Psoas muscle (tissue), 8 donors: ENCODE data around the gene ASTL. TPM values are rescaled to one million over a fixed set of nuclear protein-coding genes. Genes with fewer than 3 reads are reported as not detected.

ENCODE experiments used
- ATAC-seq, 4 donors: fragments of 200-7000 bp; cut with Tn5 transposase; one replicate each; pipeline ENCODE4 v1.9.1; 2020; ENCODE audit warnings: moderate library complexity in 3 of 4, mild to moderate bottlenecking in 2 of 4
- DNase-seq, 2 donors: peaks; one replicate each; pipeline ENCODE4 v3.0.0-alpha.2; 2020
- H3K27ac ChIP-seq: fragments of 200-600 bp; one replicate; pipeline ENCODE4 v1.8.0; 2022
- H3K27me3 ChIP-seq, 3 donors: fragments of 200-600 bp in 1 of 3; one replicate each; pipeline versions ENCODE4 v1.6.1 to v1.8.0; 2013 to 2022; ENCODE audit warnings: low read length in 2 of 3, mild to moderate bottlenecking in 2 of 3, moderate library complexity in 1 of 3; ENCODE audit not compliant: insufficient read depth in 3 of 3
- H3K36me3 ChIP-seq, 2 donors: fragments of 200-600 bp in 1 of 2; one replicate each; pipeline versions ENCODE4 v1.6.1 to v1.8.0; 2013 to 2022; ENCODE audit warnings: low read depth in 1 of 2, mild to moderate bottlenecking in 1 of 2, moderate library complexity in 1 of 2; ENCODE audit not compliant: insufficient read depth in 1 of 2
- H3K4me1 ChIP-seq: fragments of 200-600 bp; one replicate; pipeline ENCODE4 v1.8.0; 2022
- H3K4me3 ChIP-seq: fragments of 200-600 bp; one replicate; pipeline ENCODE4 v1.8.0; 2022; ENCODE audit warnings: mild to moderate bottlenecking
- H3K9me3 ChIP-seq: fragments of 200-600 bp; one replicate; pipeline ENCODE4 v1.8.0; 2022
- CTCF ChIP-seq: fragments of 200-600 bp; IDR thresholded peaks from one replicate; pipeline ENCODE4 v1.8.0; 2022; ENCODE audit warnings: antibody characterized with exemption
- WGBS, 3 donors: extraction: QIAGEN DNeasy Blood & Tissue Kit; methylation state at CpG; one replicate each; pipeline versions ENCODE4 v1.1.6 to v1.1.7; 2013; 5-methylcytosine and 5-hydroxymethylcytosine counted together
- intact Hi-C, 2 donors: fragments of 100-400 bp; cut with DNase I; formaldehyde crosslinking; loops; one replicate each; pipeline versions ENCODE4 v1.11.0 to v1.14.2; 2022
- polyA plus RNA-seq, 3 donors: library from polyadenylated mRNA; stranded (reverse); fragments of 200-250 nt; gene quantifications; one replicate each; pipeline ENCODE4 v1.2.3, GENCODE V29; 2013
- total RNA-seq, 4 donors: library from RNA; stranded (reverse); fragmentation: NEBNext Ultra II Directional in 2 of 4; extraction: Animal tissue kit (Norgen Biotek cat#: 25700) in 2 of 4; gene quantifications; one replicate each; pipeline versions ENCODE4 v1.2.1 to v1.2.4, GENCODE V29; 2021 to 2023
- donor health status: healthy with polysubstance abuse.
- donor health status: DM: no; HTN: no; CAD: no; lungs with moderate emphysema.
- donor health status: Bipolar disorder and iron deficiency.
- donor health status: healthy.
- donor health status: DM: yes; HTN: yes; CAD: no.
- donor health status: DM: no; HTN: no; CAD: no.
- donor health status: DM: no; HTN: no; CAD: no.
- donor health status: DM: yes; HTN: yes; CAD: no.

Gene ASTL
- total and polyA plus RNA-seq, 7 donors: 0.03 TPM; not detected in 6

DNA sequence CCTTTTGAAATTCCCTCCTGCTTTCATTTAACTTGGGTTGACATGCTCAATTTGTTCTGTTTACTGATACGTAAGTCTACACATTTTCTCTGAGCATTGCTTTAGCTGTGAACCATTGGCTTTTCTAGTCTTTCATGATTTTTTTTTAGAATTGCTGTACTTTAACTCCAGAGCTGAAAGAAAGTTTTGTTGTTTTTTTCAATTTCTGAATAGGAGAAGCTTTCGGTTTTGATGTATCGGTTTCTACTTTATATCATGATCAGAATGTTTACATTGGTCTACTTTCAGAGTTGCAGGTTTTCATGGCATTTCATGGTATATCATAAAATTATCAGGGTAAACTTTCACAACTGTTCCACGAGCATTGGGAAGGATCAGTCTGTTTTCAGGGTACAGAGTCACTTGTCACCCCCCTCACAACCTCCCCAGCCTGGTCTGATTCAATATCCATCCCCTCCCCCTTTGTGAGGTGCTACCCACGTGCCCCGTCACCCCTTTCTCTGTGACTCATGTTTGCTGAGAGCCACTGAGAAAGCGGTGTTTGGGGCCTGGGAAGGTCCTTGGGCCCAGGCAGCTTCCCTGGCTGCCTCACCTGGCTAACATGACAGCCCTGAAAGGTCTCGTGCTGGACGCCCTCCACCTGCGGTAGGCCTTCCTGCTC is 7.0 kb downstream of the ASTL start:
- no peak for TF ChIP-seq CTCF
- ATAC-seq (no peak), DNase-seq (no peak)
- Histone ChIP-seq H3K36me3 (no peaks in the 10 kb centered on the region), H3K4me3 (no peak overlapping the region), H3K27ac (no peak overlapping the region), H3K4me1 (no peaks in the 10 kb centered on the region), H3K9me3 (no peaks in the 10 kb centered on the region), H3K27me3 (no peaks in the 10 kb centered on the region)
- 86 to 87% (median 86%) methylated on average over 10 of the region's 10 CpGs for WGBS, 3 donors
- intact Hi-C loops: no loop called here

DNA sequence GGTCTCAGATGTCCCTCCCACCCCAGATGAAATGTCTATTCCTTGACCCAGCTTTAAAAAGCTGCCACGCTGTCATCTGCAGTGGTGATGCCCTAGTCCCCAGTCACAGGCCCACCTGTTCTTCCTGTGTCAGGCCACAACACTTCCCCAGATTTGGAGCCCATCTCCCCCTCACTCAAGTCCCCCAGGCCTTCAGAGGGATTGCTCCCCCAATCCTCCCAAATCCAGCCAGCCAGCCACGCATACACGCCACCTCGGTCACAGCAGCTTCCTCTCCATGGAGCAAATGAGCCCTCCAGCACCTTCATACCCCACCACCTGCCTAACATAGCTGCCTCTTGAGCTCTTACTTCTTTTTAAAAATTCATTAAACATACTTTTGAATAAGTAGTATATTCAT is 7.8 kb downstream of the ASTL start:
- no peaks in the 10 kb centered on the region for H3K27me3 ChIP-seq

GRCh38 chr2:96129528-96130120 is 8.7 kb downstream of the ASTL start:
- intact Hi-C loops: loop anchor here in 1 of 2 donors (10.0 kb wide), 1 partner anchor 125 kb away; no protein-coding TSS in a partner anchor
- no peaks in the 10 kb centered on the region for H3K9me3 ChIP-seq
- no peak for TF ChIP-seq CTCF
- 84 to 87% (median 85%) methylated on average over 16 of the region's 16 CpGs for WGBS, 3 donors
- H3K27me3 ChIP-seq: no peaks in the 10 kb centered on the region
- H3K36me3 ChIP-seq: no peaks in the 10 kb centered on the region
- DNase-seq (no peak), ATAC-seq (no peak)
- no peak overlapping the region for H3K27ac ChIP-seq
- H3K4me3 ChIP-seq: no peak overlapping the region
- no peaks in the 10 kb centered on the region for H3K4me1 ChIP-seq

More for the DNA sequence above, 7.8 kb downstream of the ASTL start:
- no peaks in the 10 kb centered on the region for H3K9me3 ChIP-seq
- WGBS, 3 donors: 84 to 90% (median 88%) methylated on average over 4 of the region's 4 CpGs
- no peak for TF ChIP-seq CTCF
- DNase-seq: no peak
- H3K4me1 ChIP-seq: no peaks in the 10 kb centered on the region
- no peak overlapping the region for H3K27ac ChIP-seq
- ATAC-seq: no peak
- H3K36me3 ChIP-seq: no peaks in the 10 kb centered on the region
- no peak overlapping the region for H3K4me3 ChIP-seq
- intact Hi-C loops: no loop called here

DNA sequence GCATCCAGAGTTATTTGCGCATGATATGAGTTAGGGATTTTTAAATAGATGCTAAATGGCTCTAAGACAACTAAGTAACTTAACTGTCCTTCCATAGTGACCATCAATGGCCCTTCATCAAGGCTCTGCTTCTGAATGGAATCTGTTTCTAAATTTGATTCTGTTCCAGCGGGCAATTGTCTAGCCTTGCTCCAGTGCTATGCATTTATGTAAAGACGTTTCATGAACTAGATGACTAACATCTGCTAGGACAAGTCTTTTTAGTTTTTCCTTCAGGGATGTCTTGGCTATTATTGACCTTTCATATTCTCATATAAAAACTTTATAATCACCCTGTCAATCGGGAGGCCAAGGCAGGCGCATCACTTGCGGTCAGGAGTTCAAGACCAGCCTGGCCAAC is 9.8 kb downstream of the ASTL start:
- H3K27ac ChIP-seq: no peak overlapping the region
- 83 to 85% (median 83%) methylated on average over 6 of the region's 6 CpGs for WGBS, 3 donors
- no peaks in the 10 kb centered on the region for H3K4me1 ChIP-seq
- no peaks in the 10 kb centered on the region for H3K27me3 ChIP-seq
- intact Hi-C loops: loop anchor here in 1 of 2 donors (10.0 kb wide), 1 partner anchor 124 kb away; no protein-coding TSS in a partner anchor
- no peaks in the 10 kb centered on the region for H3K9me3 ChIP-seq
- DNase-seq (no peak), ATAC-seq (no peak)
- no peak overlapping the region for H3K4me3 ChIP-seq
- no peak for TF ChIP-seq CTCF
- H3K36me3 ChIP-seq: no peaks in the 10 kb centered on the region
